H1 (cell line): ENCODE measurements around the gene KYNU. TPM values are rescaled to one million over a fixed set of nuclear protein-coding genes. Genes with fewer than 3 reads are reported as not detected.

ENCODE experiments used
- CTCF ChIA-PET: fragments of 300-600 bp; sonication (Branson Sonifier 250); formaldehyde crosslinking; loops from one replicate; lab custom pipeline; 2021; ENCODE audit not compliant: partially characterized antibody; lab: Charles Lee
- POLR2A ChIA-PET: fragments of 300-600 bp; sonication (Branson Sonifier 250); formaldehyde crosslinking; loops from one replicate; lab custom pipeline; 2021; ENCODE audit warnings: inconsistent platforms; ENCODE audit not compliant: partially characterized antibody; lab: Charles Lee
- DNase-seq, 2 experiments: peaks; one replicate each; pipeline versions ENCODE4 v3.0.0 to v3.0.0-alpha.2; 2010 to 2022; ENCODE audit warnings: low spot score in 2 of 2, low read depth in 1 of 2, mixed read lengths in 1 of 2
- FAIRE-seq: peaks from 2 replicates; lab custom pipeline; 2011; peaks lifted over from hg19 to GRCh38; lab: Jason Lieb, UNC
- H2AFZ ChIP-seq: 2 replicates; pipeline ENCODE4 v1.8.1; 2012; ENCODE audit warnings: low read length, inconsistent platforms
- H2AK5ac ChIP-seq: 2 replicates; pipeline ENCODE4 v1.6.1; 2013; ENCODE audit warnings: low read depth, low read length
- H2BK120ac ChIP-seq: replicated peaks from 2 replicates; pipeline ENCODE3; 2013; ENCODE audit warnings: low read depth, low read length, inconsistent platforms
- H2BK12ac ChIP-seq: 2 replicates; pipeline ENCODE4 v1.6.1; 2013; ENCODE audit warnings: low read depth, low read length
- H2BK15ac ChIP-seq: 2 replicates; pipeline ENCODE4 v1.6.1; 2013; ENCODE audit warnings: low read length
- H2BK20ac ChIP-seq: 2 replicates; pipeline ENCODE4 v1.6.1; 2013; ENCODE audit warnings: low read length
- H2BK5ac ChIP-seq: 2 replicates; pipeline ENCODE4 v1.6.1; 2013; ENCODE audit warnings: low read depth, low read length
- H3K14ac ChIP-seq: 2 replicates; pipeline ENCODE4 v1.6.1; 2013; ENCODE audit warnings: inconsistent platforms; ENCODE audit not compliant: insufficient read length
- H3K18ac ChIP-seq: 2 replicates; pipeline ENCODE4 v1.6.1; 2013; ENCODE audit warnings: low read length; ENCODE audit errors: extremely low read depth
- H3K23ac ChIP-seq: 2 replicates; pipeline ENCODE4 v1.6.1; 2013; ENCODE audit warnings: inconsistent platforms; ENCODE audit not compliant: insufficient read length
- H3K23me2 ChIP-seq: 2 replicates; pipeline ENCODE4 v1.6.1; 2013; ENCODE audit warnings: low read depth, low read length
- H3K27ac ChIP-seq: 2 replicates; pipeline ENCODE4 v1.6.1; 2011; ENCODE audit warnings: low read depth, low read length, inconsistent platforms
- H3K27me3 ChIP-seq, 4 experiments: replicated peaks in 1 of 4; 1 replicate in 1 of 4; 2 replicates in 3 of 4; pipeline versions ENCODE4 v1.6.1 to v1.8.1; 2011 to 2013; ENCODE audit warnings: low read length in 3 of 4, mild to moderate bottlenecking in 3 of 4, inconsistent platforms in 2 of 4, mixed read lengths in 2 of 4, moderate library complexity in 1 of 4; ENCODE audit not compliant: control insufficient read depth in 3 of 4, insufficient read depth in 3 of 4; ENCODE audit errors: extremely low read depth in 1 of 4
- H3K36me3 ChIP-seq, 4 experiments: 2 replicates each; pipeline versions ENCODE4 v1.6.1 to v1.8.1; 2011 to 2013; ENCODE audit warnings: mild to moderate bottlenecking in 4 of 4, low read length in 3 of 4, moderate library complexity in 2 of 4, control low read depth in 1 of 4, inconsistent platforms in 1 of 4; ENCODE audit not compliant: insufficient read depth in 4 of 4, control insufficient read depth in 2 of 4
- H3K4ac ChIP-seq: replicated peaks from 2 replicates; pipeline ENCODE3; 2013; ENCODE audit warnings: low read length, low read depth, mixed read lengths, inconsistent platforms; ENCODE audit not compliant: insufficient read length
- H3K4me1 ChIP-seq, 4 experiments: replicated peaks in 1 of 4; 1 replicate in 1 of 4; 2 replicates in 3 of 4; pipeline versions ENCODE4 v1.6.1 to v1.8.1; 2011 to 2013; ENCODE audit warnings: low read length in 3 of 4, inconsistent platforms in 2 of 4, mixed read lengths in 1 of 4; ENCODE audit not compliant: insufficient read depth in 4 of 4, control insufficient read depth in 3 of 4
- H3K4me2 ChIP-seq, 2 experiments: 2 replicates each; pipeline versions ENCODE4 v1.6.1 to v1.8.1; 2011 to 2013; ENCODE audit warnings: low read depth in 2 of 2, low read length in 2 of 2, control low read depth in 1 of 2, inconsistent platforms in 1 of 2, mild to moderate bottlenecking in 1 of 2; ENCODE audit not compliant: insufficient read depth in 1 of 2
- H3K4me3 ChIP-seq, 4 experiments: fragments of 200-600, 300-600 bp in 1 of 4; sonication (generic), shearing (Covaris generic), sonication (Bioruptor Twin) in 1 of 4; 2 replicates each; pipeline versions ENCODE4 v1.5.1 to v1.8.1; 2011 to 2016; ENCODE audit warnings: low read length in 4 of 4, low read depth in 3 of 4, control low read depth in 2 of 4, inconsistent platforms in 2 of 4, mild to moderate bottlenecking in 2 of 4, mixed read lengths in 1 of 4, moderate library complexity in 1 of 4; ENCODE audit not compliant: insufficient read depth in 2 of 4; ENCODE audit errors: extremely low read depth in 1 of 4
- H3K56ac ChIP-seq: replicated peaks from 2 replicates; pipeline ENCODE3; 2013; ENCODE audit warnings: low read depth, mild to moderate bottlenecking, mixed read lengths, low read length, inconsistent platforms; ENCODE audit not compliant: insufficient read length
- H3K79me1 ChIP-seq: 2 replicates; pipeline ENCODE4 v1.6.1; 2013; ENCODE audit warnings: low read depth, low read length, control low read depth
- H3K79me2 ChIP-seq, 2 experiments: 2 replicates each; pipeline versions ENCODE4 v1.6.1 to v1.8.1; 2012 to 2013; ENCODE audit warnings: low read length in 2 of 2, mild to moderate bottlenecking in 2 of 2, inconsistent platforms in 1 of 2; ENCODE audit not compliant: insufficient read depth in 2 of 2, control insufficient read depth in 1 of 2
- H3K9ac ChIP-seq, 4 experiments: replicated peaks in 1 of 4; 1 replicate in 1 of 4; 2 replicates in 3 of 4; pipeline versions ENCODE4 v1.6.1 to v1.8.1; 2011 to 2013; ENCODE audit warnings: low read depth in 3 of 4, low read length in 3 of 4, control low read depth in 2 of 4, mild to moderate bottlenecking in 2 of 4, moderate library complexity in 2 of 4, inconsistent platforms in 1 of 4; ENCODE audit errors: extremely low read depth in 1 of 4
- H3K9me3 ChIP-seq, 2 experiments: 2 replicates each; pipeline versions ENCODE4 v1.6.1 to v1.8.1; 2012 to 2013; ENCODE audit warnings: mild to moderate bottlenecking in 2 of 2, moderate library complexity in 2 of 2, control low read depth in 1 of 2, inconsistent platforms in 1 of 2, low read depth in 1 of 2, low read length in 1 of 2, mixed read lengths in 1 of 2; ENCODE audit not compliant: insufficient read depth in 2 of 2
- H4K20me1 ChIP-seq, 2 experiments: replicated peaks in 1 of 2; 2 replicates each; pipeline versions ENCODE3 to v1.8.1; 2011 to 2013; ENCODE audit warnings: inconsistent platforms in 2 of 2, low read length in 2 of 2, mild to moderate bottlenecking in 1 of 2; ENCODE audit not compliant: insufficient read depth in 2 of 2, control insufficient read depth in 1 of 2
- H4K5ac ChIP-seq: 2 replicates; pipeline ENCODE4 v1.6.1; 2013; ENCODE audit warnings: low read length, low read depth, mixed read lengths, inconsistent platforms; ENCODE audit not compliant: insufficient read length
- H4K8ac ChIP-seq: 2 replicates; pipeline ENCODE4 v1.8.0; 2013; ENCODE audit warnings: mild to moderate bottlenecking, moderate library complexity, low read length, inconsistent platforms; ENCODE audit not compliant: insufficient read depth; ENCODE audit errors: extremely low read depth
- H4K91ac ChIP-seq: replicated peaks from 2 replicates; pipeline ENCODE3; 2013; ENCODE audit warnings: low read length, mixed read lengths, inconsistent platforms; ENCODE audit not compliant: insufficient read length
- POU5F1 ChIP-seq: IDR thresholded peaks from 2 replicates; pipeline ENCODE4 v1.6.1; 2011; ENCODE audit warnings: low read depth, mild to moderate bottlenecking, low read length, moderate library complexity
- RAD21 ChIP-seq, 2 experiments: IDR thresholded peaks in 1 of 2; conservative IDR thresholded peaks in 1 of 2; 2 replicates each; pipeline ENCODE4 v1.6.1; 2011; ENCODE audit warnings: low read depth in 2 of 2, low read length in 2 of 2, improper control_type of control experiment in 1 of 2, inconsistent platforms in 1 of 2, mild to moderate bottlenecking in 1 of 2, moderate library complexity in 1 of 2
- WGBS, 2 experiments: shearing (Covaris generic) in 1 of 2; methylation state at CpG; one replicate each; pipeline versions ENCODE4 v1.1.6 to v1.1.7; 2013 to 2015; ENCODE audit warnings: low lambda C conversion rate in 2 of 2, mixed read lengths in 2 of 2, inconsistent platforms in 1 of 2, low coverage in 1 of 2, missing lambda C conversion rate in 1 of 2; ENCODE audit not compliant: insufficient replicate concordance in 2 of 2, insufficient coverage in 1 of 2, insufficient read length in 1 of 2; ENCODE audit errors: extremely low coverage in 1 of 2, missing lambda C conversion rate in 1 of 2; 5-methylcytosine and 5-hydroxymethylcytosine counted together
- polyA plus RNA-seq, 7 experiments: library from polyadenylated mRNA; depleted of rRNA in 3 of 7; stranded (reverse) in 5 of 7; unstranded in 2 of 7; fragments of >200 nt in 5 of 7; fragments of 200-250 nt in 2 of 7; gene quantifications; 1 replicate in 5 of 7; 2 replicates in 1 of 7; 4 replicates in 1 of 7; pipeline versions ENCODE4 v1.2.1 to v1.2.3, GENCODE V29; 2011 to 2013; ENCODE audit warnings: missing spikeins in 2 of 7, mixed read lengths in 2 of 7
- total RNA-seq: library from RNA; stranded (reverse); fragmentation: NEBNext Ultra II Directional; extraction: Animal tissue kit (Norgen Biotek cat#: 25700); gene quantifications from 2 replicates; pipeline ENCODE4 v1.2.1, GENCODE V29; 2021
- TF ChIP-seq, protein P1 (sequence below), 3 experiments: IDR thresholded peaks; 1 replicate in 2 of 3; 2 replicates in 1 of 3; pipeline versions ENCODE4 v1.5.1 to v1.6.1; 2011; ENCODE audit warnings: low read length in 3 of 3, mild to moderate bottlenecking in 3 of 3, inconsistent platforms in 2 of 3, low read depth in 1 of 3, moderate library complexity in 1 of 3; ENCODE audit not compliant: insufficient read depth in 1 of 3; ENCODE audit errors: control extremely low read depth in 1 of 3

Gene KYNU
- total and polyA plus RNA-seq, 2 of the 8 experiments (the other 6 are each of a cell fraction or from before 2014, with no cell fraction given): 0.09 to 0.13 TPM

DNA sequence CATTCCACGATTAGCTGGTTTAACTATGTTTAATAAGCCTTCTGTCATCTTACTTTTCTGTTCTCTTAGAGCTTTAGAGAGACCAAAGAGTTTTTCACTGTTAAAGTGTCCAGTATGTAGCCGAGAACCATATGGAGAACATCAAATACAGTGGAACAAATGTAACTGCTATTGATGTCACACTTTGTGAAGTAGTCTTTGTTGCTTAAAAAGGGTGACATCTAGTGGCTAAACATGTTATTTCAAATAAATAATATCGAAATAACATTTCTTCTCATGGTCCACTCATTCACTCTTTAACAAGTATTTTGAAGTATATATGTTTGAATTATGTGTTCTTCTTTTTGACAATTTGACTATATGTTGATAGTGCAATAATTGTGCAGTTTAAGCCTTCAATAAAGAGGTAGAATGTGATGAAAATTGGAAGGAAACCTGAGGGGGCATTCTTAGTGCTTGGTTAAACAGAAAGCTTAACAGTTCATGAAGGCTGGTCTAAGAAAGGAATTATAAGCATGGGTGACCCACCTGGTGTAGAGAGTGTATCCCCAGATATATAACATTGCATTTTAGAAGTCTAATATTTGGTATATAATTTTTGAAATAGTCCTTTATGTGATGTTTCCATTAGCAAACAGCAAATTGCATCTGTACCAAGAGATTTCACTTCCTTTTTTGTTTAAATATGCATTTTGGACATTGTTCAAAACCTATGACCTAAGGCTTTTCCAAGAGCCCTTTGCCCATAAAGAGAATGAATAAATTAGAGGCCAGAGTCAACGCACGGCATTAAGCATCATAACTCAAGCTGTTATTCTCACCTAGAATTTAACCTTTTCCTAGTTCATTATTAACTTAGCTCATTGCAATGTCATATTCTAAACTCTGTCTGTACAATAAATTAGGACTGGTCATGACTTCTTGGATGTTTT is 112.1 kb downstream of the KYNU start:
- H3K4ac ChIP-seq: no peak overlapping the region
- H4K5ac ChIP-seq: no peak overlapping the region
- FAIRE-seq: no peak
- no peaks in the 10 kb centered on the region for H4K20me1 ChIP-seq
- no peaks in the 10 kb centered on the region for H3K79me2 ChIP-seq
- H3K23ac ChIP-seq: no peak overlapping the region
- H3K14ac ChIP-seq: no peak overlapping the region
- no peak for DNase-seq
- H3K18ac ChIP-seq: no peak overlapping the region
- no peaks in the 10 kb centered on the region for H3K23me2 ChIP-seq
- H3K4me2 ChIP-seq: no peak overlapping the region
- no peaks in the 10 kb centered on the region for H3K36me3 ChIP-seq
- H3K79me1 ChIP-seq: no peaks in the 10 kb centered on the region
- no peak overlapping the region for H3K56ac ChIP-seq
- H2BK120ac ChIP-seq: no peak overlapping the region
- no peak overlapping the region for H3K27ac ChIP-seq
- H3K9me3 ChIP-seq: no peaks in the 10 kb centered on the region
- H3K27me3 ChIP-seq: no peaks in the 10 kb centered on the region
- no peak overlapping the region for H2BK15ac ChIP-seq
- no peak overlapping the region for H2BK20ac ChIP-seq
- H2AK5ac ChIP-seq: no peak overlapping the region
- no peak overlapping the region for H3K9ac ChIP-seq
- H2AFZ ChIP-seq: no peak overlapping the region
- H3K4me1 ChIP-seq: no peaks in the 10 kb centered on the region
- ChIA-PET CTCF (interaction anchor here (0.6 to 5.6 kb wide), 20 partner anchors 9 to 710 kb away, joined by 3 to 28 read pairs (median 4); no protein-coding TSS in a partner anchor), POLR2A (no interaction called here)
- H4K91ac ChIP-seq: no peak overlapping the region
- TF ChIP-seq, protein P1, sequence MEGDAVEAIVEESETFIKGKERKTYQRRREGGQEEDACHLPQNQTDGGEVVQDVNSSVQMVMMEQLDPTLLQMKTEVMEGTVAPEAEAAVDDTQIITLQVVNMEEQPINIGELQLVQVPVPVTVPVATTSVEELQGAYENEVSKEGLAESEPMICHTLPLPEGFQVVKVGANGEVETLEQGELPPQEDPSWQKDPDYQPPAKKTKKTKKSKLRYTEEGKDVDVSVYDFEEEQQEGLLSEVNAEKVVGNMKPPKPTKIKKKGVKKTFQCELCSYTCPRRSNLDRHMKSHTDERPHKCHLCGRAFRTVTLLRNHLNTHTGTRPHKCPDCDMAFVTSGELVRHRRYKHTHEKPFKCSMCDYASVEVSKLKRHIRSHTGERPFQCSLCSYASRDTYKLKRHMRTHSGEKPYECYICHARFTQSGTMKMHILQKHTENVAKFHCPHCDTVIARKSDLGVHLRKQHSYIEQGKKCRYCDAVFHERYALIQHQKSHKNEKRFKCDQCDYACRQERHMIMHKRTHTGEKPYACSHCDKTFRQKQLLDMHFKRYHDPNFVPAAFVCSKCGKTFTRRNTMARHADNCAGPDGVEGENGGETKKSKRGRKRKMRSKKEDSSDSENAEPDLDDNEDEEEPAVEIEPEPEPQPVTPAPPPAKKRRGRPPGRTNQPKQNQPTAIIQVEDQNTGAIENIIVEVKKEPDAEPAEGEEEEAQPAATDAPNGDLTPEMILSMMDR (IDR thresholded peaks at IDR 0.05; ENCODE audit: control extremely low read depth in 1 of 3, insufficient read depth in 1 of 3, low read depth in 1 of 3, low read length in 3 of 3): peak in 1 of 3 experiments; percentile 46; a peak in 1 of 4 replicates
- TF ChIP-seq RAD21 (IDR thresholded peaks at IDR 0.05 in 1 of 2, conservative IDR thresholded peaks at IDR 0.05 in 1 of 2; ENCODE audit: low read depth in 2 of 2, low read length in 2 of 2) (peak; percentile 55 to 68), POU5F1 (no peak)
- WGBS, 2 experiments: 68% methylated on average over 5 of the region's 5 CpGs; no CpG with 5 or more reads in 1 of the 2 experiments
- H4K8ac ChIP-seq: no peak overlapping the region
- no peak overlapping the region for H3K4me3 ChIP-seq
- no peak overlapping the region for H2BK5ac ChIP-seq
- H2BK12ac ChIP-seq: no peak overlapping the region
